Measurements from ENCODE around the gene CREB5. TPM values are rescaled to one million over a fixed set of nuclear protein-coding genes. Genes with fewer than 3 reads are reported as not detected.

The CREB5 gene
- 4.6 and 5.4 TPM in 2 replicates for total RNA-seq
- long read RNA-seq, partial matches to known transcripts = 0 of 3 reads
- long read RNA-seq, other reads (novel, unspliced or antisense) = 2 of 3 reads

- no peak within 1 kb of the TSS for H3K4me3 Mint-ChIP-seq (ENCODE audit: low read depth)
- peak; percentile 22 for TF ChIP-seq CTCF (IDR thresholded peaks at IDR 0.05; ENCODE audit: unreplicated experiment)
- H3K27ac Mint-ChIP-seq = no peak within 1 kb of the TSS
- no peaks in the 10 kb centered on the region for H3K36me3 Mint-ChIP-seq (ENCODE audit: insufficient read depth)
- H3K9me3 Mint-ChIP-seq (ENCODE audit: low read depth) = no peaks in the 10 kb centered on the region
- peaks cover 13% of the 10 kb centered on the region for H3K4me1 Mint-ChIP-seq (ENCODE audit: low read depth)
- DNase-seq (ENCODE audit: low spot score, unreplicated experiment) = no peak
- H3K27me3 Mint-ChIP-seq = peaks cover 84% of the 10 kb centered on the region
Measured at GRCh38 chr7:28411876-28412662, at the start of gene CREB5. TSS of gene CREB5 (plus strand) at chr7:28412518. CDS start at chr7:28412915, 397 bp downstream.

DNA sequence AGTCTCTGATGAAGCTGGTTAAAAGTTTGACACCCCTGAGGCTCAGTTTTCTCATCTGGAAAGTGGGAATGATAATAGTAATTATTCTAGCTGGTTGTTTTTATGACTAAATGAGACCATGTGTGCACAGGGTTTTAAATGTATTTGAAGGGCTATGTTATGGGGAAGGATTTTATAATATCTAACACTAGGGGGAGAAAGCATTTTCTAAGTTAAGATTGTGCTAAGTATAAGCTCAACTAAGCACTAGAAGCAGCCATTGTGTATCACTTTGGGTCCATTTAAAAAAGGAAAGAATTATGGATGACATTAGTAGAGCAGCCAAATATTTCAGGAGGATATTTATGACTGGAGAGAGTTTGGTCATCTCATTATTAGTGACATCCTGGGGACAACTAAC is 49.5 kb upstream of the CREB5 start:
- no peak for DNase-seq (ENCODE audit: low spot score, unreplicated experiment)
- no peak overlapping the region for H3K27ac Mint-ChIP-seq
- peaks cover 4% of the 10 kb centered on the region for H3K4me1 Mint-ChIP-seq (ENCODE audit: low read depth)
- H3K27me3 Mint-ChIP-seq = peaks cover 11% of the 10 kb centered on the region
- peak; percentile 10 for TF ChIP-seq CTCF (IDR thresholded peaks at IDR 0.05; ENCODE audit: unreplicated experiment)
- H3K9me3 Mint-ChIP-seq (ENCODE audit: low read depth) = peaks cover 16% of the 10 kb centered on the region
- no peak overlapping the region for H3K4me3 Mint-ChIP-seq (ENCODE audit: low read depth)
- H3K36me3 Mint-ChIP-seq (ENCODE audit: insufficient read depth) = peaks cover 2% of the 10 kb centered on the region

GRCh38 chr7:28364082-28364481 is 48.2 kb upstream of the CREB5 start:
- H3K4me1 Mint-ChIP-seq (ENCODE audit: low read depth) = peaks cover 4% of the 10 kb centered on the region
- H3K4me3 Mint-ChIP-seq (ENCODE audit: low read depth) = no peak overlapping the region
- H3K36me3 Mint-ChIP-seq (ENCODE audit: insufficient read depth) = peaks cover 2% of the 10 kb centered on the region
- TF ChIP-seq CTCF (IDR thresholded peaks at IDR 0.05; ENCODE audit: unreplicated experiment) = peak; percentile 33
- no peak overlapping the region for H3K27ac Mint-ChIP-seq
- DNase-seq (ENCODE audit: low spot score, unreplicated experiment) = no peak
- H3K27me3 Mint-ChIP-seq = peaks cover 10% of the 10 kb centered on the region
- H3K9me3 Mint-ChIP-seq (ENCODE audit: low read depth) = peaks cover 16% of the 10 kb centered on the region

DNA sequence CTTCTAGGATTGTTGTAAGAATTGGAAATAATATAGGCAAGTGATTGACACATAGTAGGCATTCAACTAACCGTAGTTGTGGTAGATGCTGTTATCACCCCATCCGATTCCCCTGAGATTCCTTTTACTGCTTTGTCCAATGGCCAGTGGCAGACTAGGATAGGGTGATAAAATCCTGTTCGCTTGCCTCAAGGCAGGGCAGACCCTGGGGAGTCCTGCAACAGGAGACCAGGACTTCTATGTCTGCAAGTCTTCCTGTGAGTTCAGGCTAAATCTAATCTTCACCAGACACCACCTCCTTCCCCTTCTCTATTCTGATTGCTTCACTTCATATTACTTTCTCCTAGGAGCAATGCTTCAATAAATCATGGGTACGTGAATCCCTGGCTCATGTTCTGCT is 42.8 kb upstream of the CREB5 start:
- no peak for DNase-seq (ENCODE audit: low spot score, unreplicated experiment)
- H3K4me1 Mint-ChIP-seq (ENCODE audit: low read depth) = peaks cover 2% of the 10 kb centered on the region
- peaks cover 10% of the 10 kb centered on the region for H3K27me3 Mint-ChIP-seq
- H3K36me3 Mint-ChIP-seq (ENCODE audit: insufficient read depth) = peaks cover under 1% of the 10 kb centered on the region
- no peak overlapping the region for H3K4me3 Mint-ChIP-seq (ENCODE audit: low read depth)
- no peak for TF ChIP-seq CTCF (IDR thresholded peaks at IDR 0.05; ENCODE audit: unreplicated experiment)
- no peak overlapping the region for H3K27ac Mint-ChIP-seq
- H3K9me3 Mint-ChIP-seq (ENCODE audit: low read depth) = peaks cover 10% of the 10 kb centered on the region

DNA sequence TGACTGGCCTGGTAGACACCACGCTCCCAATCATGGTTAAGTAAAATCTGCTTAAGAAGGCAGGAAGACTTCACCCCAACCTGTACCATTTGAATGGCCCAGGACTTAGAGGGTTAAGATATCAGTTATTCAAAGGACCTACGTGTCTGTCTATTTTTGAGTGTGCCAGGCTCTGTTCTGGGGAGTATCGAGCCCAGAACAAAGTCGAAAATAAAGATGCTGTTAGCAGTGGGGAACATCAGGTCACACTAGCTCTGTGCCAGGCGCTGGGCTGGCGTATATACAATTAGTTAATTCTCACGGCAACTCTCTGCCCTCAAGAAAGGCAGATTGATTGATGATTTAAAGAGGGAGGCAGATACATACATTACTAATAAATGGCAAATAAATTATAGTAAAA is 40.5 kb upstream of the CREB5 start:
- no peak for TF ChIP-seq CTCF (IDR thresholded peaks at IDR 0.05; ENCODE audit: unreplicated experiment)
- H3K36me3 Mint-ChIP-seq (ENCODE audit: insufficient read depth) = no peaks in the 10 kb centered on the region
- DNase-seq (ENCODE audit: low spot score, unreplicated experiment) = no peak
- peaks cover 2% of the 10 kb centered on the region for H3K4me1 Mint-ChIP-seq (ENCODE audit: low read depth)
- H3K4me3 Mint-ChIP-seq (ENCODE audit: low read depth) = no peak overlapping the region
- no peak overlapping the region for H3K27ac Mint-ChIP-seq
- H3K27me3 Mint-ChIP-seq = peaks cover 2% of the 10 kb centered on the region
- no peaks in the 10 kb centered on the region for H3K9me3 Mint-ChIP-seq (ENCODE audit: low read depth)

Data from progenitor cell of endocrine pancreas (in vitro differentiated cells).